Thyroid gland (tissue), 4 donors: ENCODE data around the gene HENMT1. TPM values are rescaled to one million over a fixed set of nuclear protein-coding genes. Genes with fewer than 3 reads are reported as not detected.
"Not testable (repeated sequence)": the region's sequence is repeated elsewhere in the genome, so short reads cannot be mapped to it uniquely, and the experiment has no call there.

Source experiments
- DNase-seq, 2 donors: peaks; one replicate each; pipeline ENCODE4 v3.0.0-alpha.2; 2019
- H3K27ac ChIP-seq, 3 donors: fragments of 200-600 bp; sonication (generic); 1 replicate in 2 of 3; 2 replicates in 1 of 3; pipeline ENCODE4 v1.5.1; 2016 to 2019; ENCODE audit warnings: mild to moderate bottlenecking in 1 of 3, moderate library complexity in 1 of 3
- H3K27me3 ChIP-seq: fragments of 200-600 bp; sonication (generic); one replicate; pipeline ENCODE4 v1.5.1; 2019
- H3K36me3 ChIP-seq, 2 donors: fragments of 200-600 bp; sonication (generic); one replicate each; pipeline ENCODE4 v1.5.1; 2016 to 2019
- H3K4me1 ChIP-seq, 2 donors: fragments of 200-600 bp; sonication (generic); one replicate each; pipeline ENCODE4 v1.5.1; 2017 to 2019
- H3K4me3 ChIP-seq, 3 donors: fragments of 200-600 bp; sonication (generic); replicated peaks in 1 of 3; 1 replicate in 2 of 3; 2 replicates in 1 of 3; pipeline ENCODE4 v1.5.1; 2016; ENCODE audit warnings: mild to moderate bottlenecking in 1 of 3
- H3K9me3 ChIP-seq: fragments of 200-600 bp; sonication (generic); one replicate; pipeline ENCODE4 v1.5.1; 2017
- POLR2A ChIP-seq, 2 donors: fragments of 450-650 bp; IDR thresholded peaks; one replicate each; pipeline ENCODE4 v1.6.1; 2017; ENCODE audit warnings: antibody characterized with exemption in 2 of 2, mild to moderate bottlenecking in 2 of 2, moderate library complexity in 1 of 2
- WGBS, 2 donors: methylation state at CpG; one replicate each; pipeline ENCODE4 v1.1.5; 2017; 5-methylcytosine and 5-hydroxymethylcytosine counted together
- intact Hi-C: fragments of 100-400 bp; cut with DNase I; formaldehyde crosslinking; loops from one replicate; pipeline ENCODE4 v1.15.1; 2023
- total RNA-seq, 4 donors: library from RNA; depleted of rRNA; stranded (reverse); fragments of >200 nt; gene quantifications; one replicate each; pipeline ENCODE4 v1.2.3, GENCODE V29; 2016
- TF ChIP-seq, protein P1 (sequence below), 6 experiments: fragments of 200-600 bp in 3 of 6; fragments of 450-650 bp in 3 of 6; sonication (generic) in 3 of 6; IDR thresholded peaks; one replicate each; pipeline ENCODE4 v1.5.1; 2016 to 2019; ENCODE audit warnings: antibody characterized with exemption in 6 of 6, mild to moderate bottlenecking in 2 of 6, inconsistent platforms in 1 of 6, moderate library complexity in 1 of 6

Gene HENMT1
- total RNA-seq, 4 donors from 2014 or later: 1.5 to 7.3 (median 3.2) TPM

DNA sequence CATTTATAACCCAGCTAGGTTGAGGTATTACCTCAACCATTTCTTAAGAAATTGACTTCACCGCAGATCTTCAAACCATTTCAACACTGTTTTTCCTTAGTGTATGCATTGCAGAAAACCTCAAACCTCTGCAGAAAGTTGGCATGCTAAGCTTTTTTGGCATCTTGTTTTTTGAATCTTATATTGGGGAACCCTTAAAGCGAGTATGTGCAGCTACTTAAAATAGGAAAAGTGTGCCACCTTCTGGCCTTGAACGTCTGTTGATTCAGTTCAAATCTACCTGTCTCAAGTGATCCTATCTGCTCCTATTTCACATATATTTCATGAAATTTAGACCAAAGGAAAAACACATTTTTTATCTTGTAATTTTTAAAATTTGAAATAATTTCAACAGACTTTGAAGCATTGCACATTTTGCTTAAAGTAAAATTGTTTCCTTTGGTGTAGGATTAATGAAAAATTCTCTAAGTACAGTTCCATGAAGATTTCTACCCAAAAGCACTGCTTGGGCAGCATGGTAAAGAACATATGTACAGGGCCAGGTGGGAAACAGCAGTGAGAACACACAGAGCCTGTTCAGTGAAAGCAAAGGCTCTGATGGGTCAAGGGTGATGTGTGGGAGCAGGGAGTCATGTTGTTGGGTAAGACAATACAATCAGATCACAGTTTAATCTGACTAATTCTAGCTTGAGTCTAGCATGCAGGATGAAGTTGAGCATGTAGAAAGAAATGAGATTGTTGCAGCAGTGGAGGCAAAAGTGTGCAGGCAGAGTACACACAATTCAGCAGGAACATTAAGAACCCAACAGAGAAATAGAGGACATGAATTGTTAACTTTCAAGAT lies 17.2 kb downstream of the HENMT1 start:
- H3K4me3 ChIP-seq: no peak overlapping the region
- peaks cover 0 to 3% of the 10 kb centered on the region in 2 donors for H3K4me1 ChIP-seq
- peak; percentile 57 to 60 for DNase-seq
- no peaks in the 10 kb centered on the region for H3K27me3 ChIP-seq
- no peaks in the 10 kb centered on the region for H3K9me3 ChIP-seq
- WGBS, 2 donors: 33% methylated on average over 3 of the region's 3 CpGs
- no peak for TF ChIP-seq POLR2A (IDR thresholded peaks at IDR 0.05)
- TF ChIP-seq, protein P1, sequence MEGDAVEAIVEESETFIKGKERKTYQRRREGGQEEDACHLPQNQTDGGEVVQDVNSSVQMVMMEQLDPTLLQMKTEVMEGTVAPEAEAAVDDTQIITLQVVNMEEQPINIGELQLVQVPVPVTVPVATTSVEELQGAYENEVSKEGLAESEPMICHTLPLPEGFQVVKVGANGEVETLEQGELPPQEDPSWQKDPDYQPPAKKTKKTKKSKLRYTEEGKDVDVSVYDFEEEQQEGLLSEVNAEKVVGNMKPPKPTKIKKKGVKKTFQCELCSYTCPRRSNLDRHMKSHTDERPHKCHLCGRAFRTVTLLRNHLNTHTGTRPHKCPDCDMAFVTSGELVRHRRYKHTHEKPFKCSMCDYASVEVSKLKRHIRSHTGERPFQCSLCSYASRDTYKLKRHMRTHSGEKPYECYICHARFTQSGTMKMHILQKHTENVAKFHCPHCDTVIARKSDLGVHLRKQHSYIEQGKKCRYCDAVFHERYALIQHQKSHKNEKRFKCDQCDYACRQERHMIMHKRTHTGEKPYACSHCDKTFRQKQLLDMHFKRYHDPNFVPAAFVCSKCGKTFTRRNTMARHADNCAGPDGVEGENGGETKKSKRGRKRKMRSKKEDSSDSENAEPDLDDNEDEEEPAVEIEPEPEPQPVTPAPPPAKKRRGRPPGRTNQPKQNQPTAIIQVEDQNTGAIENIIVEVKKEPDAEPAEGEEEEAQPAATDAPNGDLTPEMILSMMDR (IDR thresholded peaks at IDR 0.05): peak in 5 of 6 experiments; percentile 11 to 83 (median 68)
- no peak overlapping the region for H3K27ac ChIP-seq
- no peaks in the 10 kb centered on the region for H3K36me3 ChIP-seq
- intact Hi-C loops: loop anchor here (2.0 kb wide), 1 partner anchor 133 kb away; no protein-coding TSS in a partner anchor

DNA sequence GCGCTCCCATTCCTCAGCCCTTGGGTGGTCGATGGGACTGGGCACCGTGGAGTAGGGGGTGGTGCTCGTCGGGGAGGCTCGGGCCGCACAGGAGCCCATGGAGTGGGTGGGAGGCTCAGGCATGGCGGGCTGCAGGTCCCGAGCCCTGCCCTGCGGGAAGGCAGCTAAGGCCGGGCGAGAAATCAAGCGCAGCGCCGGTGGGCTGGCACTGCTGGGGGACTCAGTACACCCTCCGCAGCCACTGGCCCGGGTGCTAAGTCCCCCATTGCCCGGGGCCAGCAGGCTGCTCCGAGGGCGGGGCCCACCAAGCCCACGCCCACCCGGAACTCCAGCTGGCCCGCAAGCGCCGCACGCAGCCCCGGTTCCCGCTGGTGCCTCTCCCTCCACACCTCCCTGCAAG lies 20.0 kb downstream of the HENMT1 start:
- DNase-seq, H3K27ac ChIP-seq, H3K36me3 ChIP-seq, H3K9me3 ChIP-seq, H3K4me1 ChIP-seq, intact Hi-C loops, H3K27me3 ChIP-seq, H3K4me3 ChIP-seq: not testable (repeated sequence)
- 99 to 100% methylated on average over 18 to 23 of the region's 28 CpGs for WGBS, 2 donors

DNA sequence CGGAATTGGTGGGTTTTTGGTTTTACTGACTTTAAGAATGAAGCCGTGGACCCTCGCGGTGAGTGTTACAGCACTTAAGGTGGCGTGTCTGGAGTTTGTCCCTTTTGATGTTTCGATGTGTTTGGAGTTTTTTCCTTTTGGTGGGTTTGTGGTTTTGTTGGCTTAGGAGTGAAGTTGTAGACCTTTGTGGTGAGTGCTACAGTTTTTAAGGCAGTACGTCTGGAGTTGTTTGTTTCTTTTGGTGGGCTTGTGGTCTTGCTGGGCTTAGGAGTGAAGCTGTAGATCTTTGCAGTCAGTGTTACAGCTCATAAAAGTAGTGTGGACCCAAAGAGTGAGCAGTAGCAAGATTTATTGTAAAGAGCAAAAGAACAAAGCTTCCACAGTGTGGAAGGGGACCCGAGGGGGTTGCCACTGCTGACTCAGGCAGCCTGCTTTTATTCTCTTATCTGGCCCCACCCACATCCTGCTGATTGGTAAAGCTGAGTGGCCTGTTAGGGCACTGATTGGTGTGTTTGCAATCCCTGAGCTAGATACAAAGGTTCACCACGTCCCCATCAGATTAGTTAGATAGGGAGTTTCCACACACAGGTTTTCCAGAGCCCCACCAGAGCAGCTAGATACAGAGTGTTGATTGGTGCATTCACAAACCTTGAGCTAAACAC lies 20.9 kb downstream of the HENMT1 start:
- TF ChIP-seq, protein P1 (IDR thresholded peaks at IDR 0.05): no peak
- no peak for TF ChIP-seq POLR2A (IDR thresholded peaks at IDR 0.05)
- H3K4me1 ChIP-seq: peaks cover 0 to 3% of the 10 kb centered on the region in 2 donors
- H3K4me3 ChIP-seq: no peak overlapping the region
- no peak for DNase-seq
- WGBS, 2 donors: 91 to 92% methylated on average over 9 of the region's 9 CpGs
- H3K36me3 ChIP-seq: no peaks in the 10 kb centered on the region
- H3K27ac ChIP-seq: no peak overlapping the region
- no peaks in the 10 kb centered on the region for H3K27me3 ChIP-seq
- intact Hi-C loops: no loop called here
- no peaks in the 10 kb centered on the region for H3K9me3 ChIP-seq

GRCh38 chr1:108636876-108637275 lies 24.0 kb downstream of the HENMT1 start:
- TF ChIP-seq, protein P1 (IDR thresholded peaks at IDR 0.05): no peak
- TF ChIP-seq POLR2A (IDR thresholded peaks at IDR 0.05): no peak
- 98% methylated on average over 2 of the region's 2 CpGs for WGBS, 2 donors
- Histone ChIP-seq H3K27me3 (no peaks in the 10 kb centered on the region), H3K36me3 (no peaks in the 10 kb centered on the region), H3K4me3 (no peak overlapping the region), H3K4me1 (no peaks in the 10 kb centered on the region), H3K27ac (no peak overlapping the region), H3K9me3 (no peaks in the 10 kb centered on the region)
- no peak for DNase-seq
- intact Hi-C loops: no loop called here

DNA sequence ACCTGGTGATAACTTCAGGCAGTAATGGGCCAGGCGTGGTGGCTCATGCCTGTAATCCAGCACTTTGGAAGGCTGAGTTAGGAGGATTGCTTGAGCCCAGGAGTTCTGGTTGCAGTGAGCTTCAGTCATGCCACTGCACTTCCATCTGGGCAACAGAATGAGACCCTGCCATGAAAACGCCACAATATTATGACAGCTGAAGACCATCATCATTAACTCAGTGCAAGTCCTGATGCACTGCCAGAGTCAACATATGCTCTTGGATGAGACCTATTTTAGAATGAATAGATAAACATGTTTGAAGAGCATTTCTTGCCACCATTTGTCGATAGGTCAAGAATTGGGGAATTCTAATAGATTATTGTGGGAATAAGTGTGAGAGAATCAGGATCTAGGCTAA lies 26.4 kb downstream of the HENMT1 start:
- H3K4me3 ChIP-seq: no peak overlapping the region
- no peak for DNase-seq
- intact Hi-C loops: no loop called here
- H3K36me3 ChIP-seq: peaks cover 0 to 6% of the 10 kb centered on the region in 2 donors
- TF ChIP-seq, protein P1 (IDR thresholded peaks at IDR 0.05): no peak
- TF ChIP-seq POLR2A (IDR thresholded peaks at IDR 0.05): no peak
- H3K27me3 ChIP-seq: no peaks in the 10 kb centered on the region
- WGBS, 2 donors: 90 to 94% methylated on average over 3 of the region's 3 CpGs
- no peak overlapping the region for H3K27ac ChIP-seq
- H3K4me1 ChIP-seq: no peaks in the 10 kb centered on the region
- H3K9me3 ChIP-seq: no peaks in the 10 kb centered on the region
